OCI-LY3 (cell line): Measurements from ENCODE around the gene JAKMIP2.

Experiments used
- H2AFZ ChIP-seq: fragments of 200-600, 300-600 bp; shearing (Covaris generic); 2 replicates; pipeline ENCODE4 v1.6.0; 2014; ENCODE audit warnings: antibody characterized with exemption, low read depth, low read length
- H3K27ac ChIP-seq: fragments of 200-600, 300-600 bp; sonication (generic); 2 replicates; pipeline ENCODE4 v1.5.1; 2014; ENCODE audit warnings: mild to moderate bottlenecking, low read length, moderate library complexity, mixed read lengths
- H3K27me3 ChIP-seq: fragments of 200-600, 300-600 bp; sonication (generic); 2 replicates; pipeline ENCODE4 v1.6.1; 2014; ENCODE audit warnings: low read depth, low read length, mixed read lengths
- H3K36me3 ChIP-seq: fragments of 200-600, 300-600 bp; sonication (generic); replicated peaks from 2 replicates; pipeline ENCODE3; 2014; ENCODE audit warnings: low read depth, low read length, mixed read lengths
- H3K4me1 ChIP-seq: fragments of 300-600, 200-600 bp; sonication (generic); 2 replicates; pipeline ENCODE4 v1.6.1; 2014; ENCODE audit warnings: low read length, mixed read lengths
- H3K4me2 ChIP-seq: fragments of 200-600, 300-600 bp; sonication (generic); 2 replicates; pipeline ENCODE4 v1.6.1; 2014; ENCODE audit warnings: low read length, mixed read lengths
- H3K4me3 ChIP-seq: fragments of 300-600, 200-600 bp; sonication (generic); 2 replicates; pipeline ENCODE4 v1.5.1; 2014; ENCODE audit warnings: antibody characterized with exemption, mild to moderate bottlenecking, low read length, moderate library complexity
- H3K79me2 ChIP-seq: fragments of 300-600, 200-600 bp; shearing (Covaris generic); 2 replicates; pipeline ENCODE4 v1.6.1; 2014; ENCODE audit warnings: mild to moderate bottlenecking, low read length, mixed read lengths
- H3K9ac ChIP-seq: fragments of 300-600, 200-600 bp; shearing (Covaris generic); 2 replicates; pipeline ENCODE4 v1.6.0; 2014; ENCODE audit warnings: mild to moderate bottlenecking, low read length, moderate library complexity
- H3K9me3 ChIP-seq: fragments of 200-600, 300-600 bp; shearing (Covaris generic); 2 replicates; pipeline ENCODE4 v1.6.1; 2014; ENCODE audit warnings: low read length, mixed read lengths; ENCODE audit not compliant: insufficient read depth
- H4K20me1 ChIP-seq: fragments of 200-600, 300-600 bp; sonication (generic); 2 replicates; pipeline ENCODE4 v1.6.1; 2016; ENCODE audit warnings: low read length, mixed read lengths; ENCODE audit not compliant: insufficient read depth
- CTCF ChIP-seq: fragments of 200-600, 300-600 bp; sonication (generic); IDR thresholded peaks from 2 replicates; pipeline ENCODE4 v1.5.1; 2014; ENCODE audit warnings: antibody characterized with exemption, low read length, low read depth
- EZH2phosphoT487 ChIP-seq: fragments of 200-600 bp; shearing (Covaris generic); IDR thresholded peaks from 2 replicates; pipeline ENCODE4 v1.6.1; 2018; ENCODE audit warnings: antibody characterized with exemption, mixed run types, low read depth

Gene JAKMIP2

GRCh38 chr5:147779694-147780093 is 2.8 kb downstream of the JAKMIP2 start:
- Histone ChIP-seq H3K9me3 (no peaks in the 10 kb centered on the region), H3K4me3 (no peak overlapping the region), H3K4me2 (no peak overlapping the region), H4K20me1 (no peaks in the 10 kb centered on the region), H3K27me3 (no peaks in the 10 kb centered on the region), H2AFZ (no peak overlapping the region), H3K4me1 (no peaks in the 10 kb centered on the region), H3K79me2 (no peaks in the 10 kb centered on the region), H3K27ac (no peak overlapping the region), H3K9ac (no peak overlapping the region), H3K36me3 (no peaks in the 10 kb centered on the region)
- TF ChIP-seq CTCF (no peak), EZH2phosphoT487 (no peak)

GRCh38 chr5:147776989-147777388 is 5.5 kb downstream of the JAKMIP2 start:
- H3K9ac ChIP-seq = no peak overlapping the region
- H2AFZ ChIP-seq = no peak overlapping the region
- no peaks in the 10 kb centered on the region for H3K9me3 ChIP-seq

GRCh38 chr5:147773587-147773986 is 8.9 kb downstream of the JAKMIP2 start:
- TF ChIP-seq EZH2phosphoT487 (no peak), CTCF (no peak)
- no peaks in the 10 kb centered on the region for H4K20me1 ChIP-seq
- no peaks in the 10 kb centered on the region for H3K27me3 ChIP-seq
- no peaks in the 10 kb centered on the region for H3K36me3 ChIP-seq
- no peak overlapping the region for H3K27ac ChIP-seq
- no peak overlapping the region for H3K4me3 ChIP-seq
- no peaks in the 10 kb centered on the region for H3K9me3 ChIP-seq
- H2AFZ ChIP-seq = no peak overlapping the region
- H3K4me1 ChIP-seq = no peaks in the 10 kb centered on the region
- no peaks in the 10 kb centered on the region for H3K79me2 ChIP-seq
- no peak overlapping the region for H3K9ac ChIP-seq
- H3K4me2 ChIP-seq = no peak overlapping the region

More at GRCh38 chr5:147776989-147777388, 5.5 kb downstream of the JAKMIP2 start:
- Histone ChIP-seq H3K36me3 (no peaks in the 10 kb centered on the region), H3K4me2 (no peak overlapping the region), H3K79me2 (no peaks in the 10 kb centered on the region), H3K4me1 (no peaks in the 10 kb centered on the region), H3K27me3 (no peaks in the 10 kb centered on the region), H4K20me1 (no peaks in the 10 kb centered on the region), H3K27ac (no peak overlapping the region), H3K4me3 (no peak overlapping the region)
- TF ChIP-seq EZH2phosphoT487 = no peak
- no peak for TF ChIP-seq CTCF

- Histone ChIP-seq H3K79me2 (no peaks in the 10 kb centered on the region), H3K27ac (no peak overlapping the region), H3K36me3 (no peaks in the 10 kb centered on the region), H3K4me2 (no peak overlapping the region), H3K27me3 (no peaks in the 10 kb centered on the region), H2AFZ (no peak overlapping the region), H3K4me1 (no peaks in the 10 kb centered on the region), H3K9ac (no peak overlapping the region), H3K9me3 (no peaks in the 10 kb centered on the region), H4K20me1 (no peaks in the 10 kb centered on the region), H3K4me3 (no peak overlapping the region)
- TF ChIP-seq CTCF (no peak), EZH2phosphoT487 (no peak)
Observed at GRCh38 chr5:147773139-147773538, 9.4 kb downstream of the JAKMIP2 start.
